Epithelial cell of esophagus (primary cell): ENCODE measurements around the gene TBC1D16.
A peak's percentile ranks its signal among the peaks of the same experiment; 100 is the strongest.

ENCODE experiments used
- DNase-seq: peaks from one replicate; pipeline ENCODE4 v3.0.0; 2010; ENCODE audit warnings: low read depth
- H3K4me3 ChIP-seq: 2 replicates; pipeline ENCODE4 v1.5.1; 2011; ENCODE audit warnings: mild to moderate bottlenecking, low read length, control low read depth
- CTCF ChIP-seq: IDR thresholded peaks from 2 replicates; pipeline ENCODE4 v1.5.1; 2011; ENCODE audit warnings: low read depth, mild to moderate bottlenecking, low read length, control low read depth, inconsistent platforms; ENCODE audit not compliant: insufficient read depth; ENCODE audit errors: missing control alignments

Gene TBC1D16

DNA sequence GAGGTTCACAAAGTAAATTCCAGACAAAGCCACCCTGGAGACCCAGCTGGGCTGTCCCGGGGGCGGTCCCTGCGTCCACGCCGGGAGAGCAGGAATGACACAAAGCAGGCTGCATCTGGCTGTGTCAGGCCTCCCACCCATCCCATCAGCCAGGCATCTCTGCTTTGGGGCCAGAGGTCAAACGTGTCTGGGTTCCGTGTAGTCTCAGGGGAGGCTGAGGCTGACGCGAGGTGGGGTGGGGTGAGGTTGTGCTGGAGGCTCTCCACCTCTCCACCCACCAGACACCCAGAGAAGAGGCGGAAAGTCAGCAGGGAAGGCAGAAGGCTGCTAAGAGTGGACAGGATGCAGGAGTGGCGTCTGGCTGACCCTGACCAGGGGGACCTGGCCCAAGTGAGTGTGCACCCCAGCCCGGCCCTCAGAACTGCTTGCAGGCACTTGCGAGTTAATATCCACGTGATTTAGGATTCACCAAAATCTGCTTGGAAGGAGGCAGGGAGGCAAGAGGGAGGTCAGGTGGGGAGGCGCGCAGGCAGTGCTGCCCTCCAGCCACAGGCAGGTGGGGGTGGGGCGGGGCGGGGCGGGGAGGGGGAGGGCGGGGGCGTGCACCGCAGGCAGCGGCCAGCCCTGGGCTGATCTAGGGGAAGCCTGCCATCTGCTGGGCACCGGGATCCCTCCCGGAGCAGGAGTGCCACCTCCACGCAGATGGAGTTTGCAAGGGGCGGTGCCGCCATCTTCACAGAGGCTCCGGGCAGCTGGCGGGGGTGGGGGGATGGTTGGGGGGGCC lies 44.3 kb downstream of the TBC1D16 start:
- TF ChIP-seq CTCF = peak; percentile 63
- DNase-seq = peak; percentile 81
- H3K4me3 ChIP-seq = peak overlapping the region; percentile 15

DNA sequence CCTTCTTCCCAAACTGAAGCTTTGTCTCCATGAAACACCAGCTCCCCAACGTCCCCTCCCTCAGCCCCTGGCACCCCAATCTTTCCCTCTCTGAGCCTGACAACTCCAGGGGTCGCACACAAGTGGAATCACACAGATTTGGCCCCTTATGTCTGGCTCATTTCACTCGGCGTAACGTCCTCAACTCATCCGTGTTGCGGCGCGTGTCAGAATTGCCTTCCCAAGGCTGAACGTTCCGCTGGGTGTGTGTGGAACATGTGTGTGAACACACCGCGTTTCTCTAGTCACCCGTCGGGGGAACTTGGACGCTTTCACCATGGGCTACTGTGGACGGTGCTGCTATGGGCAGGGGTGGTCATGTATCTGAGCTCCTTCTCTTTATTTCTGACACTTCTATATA lies 45.0 kb downstream of the TBC1D16 start:
- DNase-seq = no peak
- H3K4me3 ChIP-seq = no peak overlapping the region
- no peak for TF ChIP-seq CTCF

- no peak for DNase-seq
- no peak for TF ChIP-seq CTCF
- H3K4me3 ChIP-seq = no peak overlapping the region
These were observed 45.5 kb downstream of the TBC1D16 start for GRCh38 chr17:79990051-79990592.

- TF ChIP-seq CTCF = no peak
- no peak for DNase-seq
- no peak overlapping the region for H3K4me3 ChIP-seq
These were observed 46.4 kb downstream of the TBC1D16 start for GRCh38 chr17:79989106-79989835.

GRCh38 chr17:79988185-79988971 lies 47.3 kb downstream of the TBC1D16 start:
- peak; percentile 45 for DNase-seq
- H3K4me3 ChIP-seq = no peak overlapping the region
- TF ChIP-seq CTCF = no peak

GRCh38 chr17:79987935-79988184 lies 47.8 kb downstream of the TBC1D16 start:
- DNase-seq = no peak
- no peak overlapping the region for H3K4me3 ChIP-seq
- TF ChIP-seq CTCF = no peak
